ENCODE measurements around the gene FCF1.

The FCF1 gene

GRCh38 chr14:74763803-74764531 lies 51.0 kb downstream of the FCF1 start:
- peak in 25 of 56 donors; percentile 4 to 46 (median 23) for DNase-seq

DNA sequence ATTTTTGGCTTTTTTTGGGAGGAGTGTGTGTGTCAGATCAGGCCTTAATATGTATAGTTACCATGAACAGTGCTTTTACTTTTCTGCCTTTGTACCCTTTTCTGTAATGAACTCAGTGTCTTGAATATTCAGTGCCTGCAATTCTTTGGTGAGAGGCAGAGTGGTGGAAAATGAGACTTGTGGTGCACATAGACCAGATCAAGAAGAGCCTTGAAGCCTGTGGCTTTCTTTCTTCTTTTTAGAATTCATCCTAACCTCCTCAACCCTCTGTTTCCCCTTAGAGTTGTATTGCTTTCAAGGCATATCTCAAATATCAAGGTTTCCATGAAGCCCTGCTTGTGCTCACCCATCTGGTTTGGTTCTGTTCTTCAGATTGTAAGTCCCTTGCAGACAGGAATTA lies 52.8 kb downstream of the FCF1 start:
- DNase-seq: no peak

GRCh38 chr14:74771399-74771798 lies 58.5 kb downstream of the FCF1 start:
- no peak for DNase-seq

DNA sequence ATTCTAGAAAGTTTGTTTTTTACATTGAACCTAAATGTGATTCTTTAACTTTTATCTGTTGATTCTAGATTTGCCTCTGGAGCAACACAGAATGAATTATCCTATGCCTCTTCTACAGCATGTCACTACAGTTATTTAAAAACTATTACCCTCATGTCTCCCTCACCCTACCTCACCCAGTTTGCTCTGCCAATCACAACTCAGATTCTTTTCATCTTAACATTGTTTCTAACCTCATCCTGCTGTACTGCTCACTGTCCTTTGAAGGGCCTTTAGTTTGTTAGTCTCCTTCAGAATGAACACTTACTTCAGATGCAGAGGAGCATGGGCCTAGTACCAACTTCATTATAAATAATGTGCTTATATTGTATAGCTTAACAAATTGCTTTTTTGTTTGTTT lies 71.7 kb downstream of the FCF1 start:
- DNase-seq: no peak

GRCh38 chr14:74785056-74785613 lies 72.2 kb downstream of the FCF1 start:
- no peak for DNase-seq

DNA sequence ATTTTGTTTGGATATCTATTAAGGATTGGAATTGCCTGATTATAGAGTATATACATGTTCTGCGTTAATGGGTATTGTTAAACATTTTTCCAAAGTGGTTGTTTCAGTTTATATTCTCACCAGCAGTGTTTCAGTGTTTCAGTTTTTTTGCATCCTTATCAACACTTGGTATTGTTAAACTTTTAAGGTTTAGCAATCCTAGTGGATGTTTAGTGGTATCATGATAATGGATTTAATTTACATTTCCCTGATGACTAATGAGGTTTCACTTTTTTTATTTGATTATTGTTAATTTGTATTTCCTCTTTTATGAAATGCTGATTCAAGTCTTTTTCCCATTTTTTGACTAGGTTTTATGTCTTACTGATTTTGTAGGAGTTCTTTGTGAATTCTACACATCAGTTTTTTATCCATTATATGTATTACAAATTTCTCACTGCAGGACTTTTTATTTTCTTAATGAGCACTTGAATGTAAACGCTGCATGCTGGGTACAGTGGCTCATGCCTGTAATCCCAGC lies 73.9 kb downstream of the FCF1 start:
- DNase-seq: no peak

Data from nucleus accumbens (tissue), 56 donors.